ENCODE data around the gene ULBP1.

DNA sequence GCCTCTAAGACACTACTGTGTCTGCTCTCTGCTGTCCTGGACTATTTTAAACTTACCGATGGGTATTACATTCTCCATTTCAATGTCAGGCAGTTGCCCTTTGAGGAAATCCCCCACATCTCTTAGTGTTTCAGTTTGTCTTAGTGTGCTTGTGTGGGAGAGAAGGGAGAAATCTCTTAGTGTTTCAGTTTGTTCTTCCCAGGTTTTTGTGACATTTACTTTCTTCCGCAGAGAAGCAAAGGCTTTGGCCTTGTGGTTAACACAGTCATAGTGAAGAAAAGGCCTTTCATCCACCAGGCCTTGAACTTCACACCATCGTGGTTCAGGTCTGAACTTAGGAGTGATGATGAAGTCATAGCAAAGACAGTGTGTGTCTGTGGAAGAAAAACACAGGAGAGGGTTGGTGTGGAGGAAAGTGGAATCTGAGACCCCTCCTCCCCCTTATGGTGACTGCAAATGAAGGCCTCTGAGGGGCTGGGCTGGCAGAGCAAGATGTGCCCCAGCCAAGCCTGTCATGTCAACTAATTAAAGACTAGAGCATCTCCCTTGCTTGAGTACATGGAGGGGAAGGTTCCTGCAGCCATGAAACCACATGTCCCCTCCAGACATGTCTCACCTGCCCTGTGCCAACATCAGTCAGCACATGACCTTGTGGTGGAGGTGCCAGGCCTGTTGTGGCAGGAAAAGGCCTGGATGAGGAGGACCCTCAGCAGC, 37.7 kb downstream of the ULBP1 start:
- TF ChIP-seq CTCF (conservative IDR thresholded peaks at IDR 0.05 in 1 of 2, IDR thresholded peaks at IDR 0.05 in 1 of 2; ENCODE audit: extremely low read depth in 1 of 2, insufficient read depth in 1 of 2, low read depth in 1 of 2, low read length in 2 of 2) (no peak), EZH2 (IDR thresholded peaks at IDR 0.05; ENCODE audit: borderline replicate concordance, low read length) (no peak)
